H1 (cell line): Measurements from ENCODE around the gene SNAP29. TPM values are rescaled to one million over a fixed set of nuclear protein-coding genes. Genes with fewer than 3 reads are reported as not detected.

Source experiments
- ATF3 ChIP-seq: IDR thresholded peaks from 2 replicates; pipeline ENCODE4 v1.6.1; 2011; ENCODE audit warnings: low read depth, mild to moderate bottlenecking, low read length; ENCODE audit not compliant: insufficient read depth
- BACH1 ChIP-seq: IDR thresholded peaks from 2 replicates; pipeline ENCODE4 v1.6.1; 2012; ENCODE audit warnings: low read length, improper control_type of control experiment
- EP300 ChIP-seq, 2 experiments: IDR thresholded peaks; 1 replicate in 1 of 2; 2 replicates in 1 of 2; pipeline ENCODE4 v1.6.1; 2011 to 2012; ENCODE audit warnings: low read depth in 2 of 2, low read length in 2 of 2, mild to moderate bottlenecking in 2 of 2, borderline replicate concordance in 1 of 2, inconsistent platforms in 1 of 2, moderate library complexity in 1 of 2
- FOSL1 ChIP-seq: IDR thresholded peaks from 2 replicates; pipeline ENCODE4 v1.6.1; 2011; ENCODE audit warnings: mild to moderate bottlenecking, low read depth, low read length, moderate library complexity; ENCODE audit not compliant: insufficient read depth
- PHF8 ChIP-seq: fragments of 200-600 bp; sonication (generic); conservative IDR thresholded peaks from 2 replicates; pipeline ENCODE4 v1.7.1; 2012; ENCODE audit warnings: low read depth, mild to moderate bottlenecking, inconsistent platforms, low read length, moderate library complexity
- POLR2AphosphoS5 ChIP-seq: IDR thresholded peaks from 2 replicates; pipeline ENCODE4 v1.6.1; 2011; ENCODE audit warnings: low read depth, low read length
- RAD21 ChIP-seq, 2 experiments: IDR thresholded peaks in 1 of 2; conservative IDR thresholded peaks in 1 of 2; 2 replicates each; pipeline ENCODE4 v1.6.1; 2011; ENCODE audit warnings: low read depth in 2 of 2, low read length in 2 of 2, improper control_type of control experiment in 1 of 2, inconsistent platforms in 1 of 2, mild to moderate bottlenecking in 1 of 2, moderate library complexity in 1 of 2
- RXRA ChIP-seq: IDR thresholded peaks from 2 replicates; pipeline ENCODE4 v1.6.1; 2011; ENCODE audit warnings: low read depth, mild to moderate bottlenecking, low read length, moderate library complexity; ENCODE audit not compliant: insufficient read depth
- SAP30 ChIP-seq: fragments of 300-600 bp; sonication (generic); IDR thresholded peaks from 2 replicates; pipeline ENCODE4 v1.7.1; 2012; ENCODE audit warnings: low read length, moderate library complexity, mild to moderate bottlenecking, inconsistent platforms; ENCODE audit not compliant: insufficient read depth, insufficient replicate concordance
- SIX5 ChIP-seq: IDR thresholded peaks from 2 replicates; pipeline ENCODE4 v1.6.1; 2011; ENCODE audit warnings: mild to moderate bottlenecking, low read depth, low read length
- SP4 ChIP-seq: IDR thresholded peaks from 2 replicates; pipeline ENCODE4 v1.6.1; 2012; ENCODE audit warnings: low read length, inconsistent platforms
- ZNF274 ChIP-seq: IDR thresholded peaks from 2 replicates; pipeline ENCODE4 v1.7.0; 2012; ENCODE audit warnings: low read length, borderline replicate concordance; ENCODE audit errors: extremely low read depth
- polyA plus RNA-seq, 7 experiments: library from polyadenylated mRNA; depleted of rRNA in 3 of 7; stranded (reverse) in 5 of 7; unstranded in 2 of 7; fragments of >200 nt in 5 of 7; fragments of 200-250 nt in 2 of 7; gene quantifications; 1 replicate in 5 of 7; 2 replicates in 1 of 7; 4 replicates in 1 of 7; pipeline versions ENCODE4 v1.2.1 to v1.2.3, GENCODE V29; 2011 to 2013; ENCODE audit warnings: missing spikeins in 2 of 7, mixed read lengths in 2 of 7
- total RNA-seq: library from RNA; stranded (reverse); fragmentation: NEBNext Ultra II Directional; extraction: Animal tissue kit (Norgen Biotek cat#: 25700); gene quantifications from 2 replicates; pipeline ENCODE4 v1.2.1, GENCODE V29; 2021

SNAP29 gene
- total and polyA plus RNA-seq, 2 of the 8 experiments (the other 6 are each of a cell fraction or from before 2014, with no cell fraction given), result 11.8 to 15.0 TPM

GRCh38 chr22:20858615-20859416 lies at the start of gene SNAP29, which contains the start of gene PI4KA (continued):
- TF ChIP-seq PHF8, result peak; percentile 68; the same call in 1 of the 2 replicates
- no peak for TF ChIP-seq SP4
- TF ChIP-seq EP300 (IDR thresholded peaks at IDR 0.05; ENCODE audit: borderline replicate concordance in 1 of 2, low read depth in 2 of 2, low read length in 2 of 2), result peak in 1 of 2 experiments; percentile 100; a peak in 2 of 3 replicates
- no peak for TF ChIP-seq RXRA
- no peak for TF ChIP-seq ZNF274
- TF ChIP-seq SIX5, result peak; percentile 33; the same call in 1 of the 2 replicates
- no peak; the same call in 1 of the 2 replicates for TF ChIP-seq BACH1
- peak; percentile 43 for TF ChIP-seq SAP30
- TF ChIP-seq ATF3, result peak; percentile 87
- TF ChIP-seq POLR2AphosphoS5, result 0 out of 2 replicates have a peak, but pooled peaks have one; percentile 48
- peak in 1 of 2 experiments; percentile 11; a peak in 1 of 4 replicates for TF ChIP-seq RAD21 (IDR thresholded peaks at IDR 0.05 in 1 of 2, conservative IDR thresholded peaks at IDR 0.05 in 1 of 2; ENCODE audit: low read depth in 2 of 2, low read length in 2 of 2)
- TF ChIP-seq FOSL1, result no peak
- TF ChIP-seq, all 59 proteins: peak for 24
